Panc1 (cell line): ENCODE results near the gene ABI3BP. TPM values are rescaled to one million over a fixed set of nuclear protein-coding genes. Genes with fewer than 3 reads are reported as not detected.

Source experiments
- ATAC-seq: fragments of 200-7000 bp; cut with Tn5 transposase; 2 replicates; pipeline ENCODE4 v1.9.1; 2020; ENCODE audit warnings: mild to moderate bottlenecking, moderate library complexity
- BruUV-seq: library from RNA; stranded (reverse); fragments of 400-500 nt; replicated peaks from 2 replicates; lab custom pipeline; 2021; lab: Mats Ljungman, UMichigan
- CTCF ChIA-PET: fragments of 300-600 bp; sonication (Branson Sonifier 250); formaldehyde crosslinking; loops from one replicate; lab custom pipeline; 2022; ENCODE audit warnings: antibody characterized with exemption; lab: Charles Lee
- POLR2A ChIA-PET: fragments of 300-600 bp; sonication (Branson Sonifier 250); formaldehyde crosslinking; loops from one replicate; lab custom pipeline; 2022; ENCODE audit warnings: antibody characterized with exemption; lab: Charles Lee
- DNase-seq: peaks from one replicate; pipeline ENCODE4 v3.0.0-alpha.2; 2010; ENCODE audit warnings: low read depth, low spot score
- H3K27ac ChIP-seq: 2 replicates; pipeline ENCODE4 v1.5.1; 2011; ENCODE audit warnings: mild to moderate bottlenecking, low read length, inconsistent platforms
- H3K27me3 ChIP-seq: fragments of 200-500 bp; sonication (Bioruptor generic); 2 replicates; pipeline ENCODE4 v1.6.0; 2014; ENCODE audit warnings: low read length, inconsistent platforms; ENCODE audit not compliant: control insufficient read depth, insufficient read depth
- H3K36me3 ChIP-seq: fragments of 200-500 bp; sonication (Bioruptor generic); 2 replicates; pipeline ENCODE4 v1.5.1; 2014; ENCODE audit warnings: inconsistent platforms, mild to moderate bottlenecking, low read length, moderate library complexity; ENCODE audit not compliant: control insufficient read depth, insufficient read depth
- H3K4me1 ChIP-seq: 2 replicates; pipeline ENCODE4 v1.5.1; 2011; ENCODE audit warnings: inconsistent platforms, mild to moderate bottlenecking, low read length, moderate library complexity; ENCODE audit not compliant: control insufficient read depth, insufficient read depth
- H3K4me3 ChIP-seq, 2 experiments: 2 replicates each; pipeline ENCODE4 v1.5.1; 2011 to 2012; ENCODE audit warnings: low read depth in 2 of 2, low read length in 2 of 2, mild to moderate bottlenecking in 2 of 2, inconsistent platforms in 1 of 2, moderate library complexity in 1 of 2
- H3K9me3 ChIP-seq: fragments of 200-500 bp; sonication (Bioruptor generic); 2 replicates; pipeline ENCODE4 v1.5.1; 2014; ENCODE audit warnings: low read depth, mild to moderate bottlenecking, inconsistent platforms, low read length, moderate library complexity; ENCODE audit not compliant: control insufficient read depth, insufficient read depth
- CTCF ChIP-seq: fragments of 450-650 bp; IDR thresholded peaks from 2 replicates; pipeline ENCODE4 v1.5.1; 2017; ENCODE audit warnings: mild to moderate bottlenecking
- POLR2AphosphoS5 ChIP-seq: IDR thresholded peaks from 2 replicates; pipeline ENCODE4 v1.6.1; 2012; ENCODE audit warnings: mild to moderate bottlenecking, low read depth, low read length, moderate library complexity
- REST ChIP-seq, 2 experiments: IDR thresholded peaks; 2 replicates each; pipeline ENCODE4 v1.6.1; 2011 to 2012; ENCODE audit warnings: low read depth in 2 of 2, control low read depth in 1 of 2, low read length in 1 of 2, mild to moderate bottlenecking in 1 of 2, moderate library complexity in 1 of 2; ENCODE audit not compliant: insufficient read depth in 1 of 2
- SIN3A ChIP-seq: IDR thresholded peaks from 2 replicates; pipeline ENCODE4 v1.6.1; 2012; ENCODE audit warnings: low read depth, mild to moderate bottlenecking, low read length, moderate library complexity, borderline replicate concordance; ENCODE audit not compliant: insufficient read depth
- TCF7L2 ChIP-seq: IDR thresholded peaks from 2 replicates; pipeline ENCODE4 v1.6.1; 2011; ENCODE audit warnings: mild to moderate bottlenecking, low read depth, low read length, inconsistent platforms
- in situ Hi-C: cut with HindIII; loops from 2 replicates; pipeline ENCODE4 v1.10.0; 2016; ENCODE audit warnings: low sequenced_read_pairs, low pct_unique_long_range_greater_than_20kb
- intact Hi-C: fragments of 100-400 bp; cut with micrococcal nuclease; formaldehyde crosslinking; loops from one replicate; pipeline ENCODE4 v1.10.0; 2022; ENCODE audit not compliant: unreplicated experiment
- total RNA-seq: library from RNA; stranded (reverse); gene quantifications from one replicate; pipeline ENCODE4 v1.2.1, GENCODE V29; 2021; ENCODE audit not compliant: unreplicated experiment

Gene ABI3BP
- total RNA-seq, 1 experiment from 2014 or later, result 0.21 TPM

GRCh38 chr3:100877286-100877685 is 115.9 kb downstream of the ABI3BP start:
- Histone ChIP-seq H3K27ac (no peak overlapping the region), H3K4me1 (no peaks in the 10 kb centered on the region), H3K27me3 (no peaks in the 10 kb centered on the region), H3K36me3 (no peaks in the 10 kb centered on the region), H3K9me3 (no peaks in the 10 kb centered on the region), H3K4me3 (no peak overlapping the region)
- POLR2A ChIA-PET, result no interaction called here
- DNase-seq, result no peak
- in situ Hi-C loops, result no loop called here
- TF ChIP-seq SIN3A (no peak), TCF7L2 (no peak), CTCF (no peak), REST (IDR thresholded peaks at IDR 0.05; ENCODE audit: insufficient read depth in 1 of 2, low read depth in 2 of 2, low read length in 1 of 2) (no peak)
- BruUV-seq, result no TSS peak
- ATAC-seq, result no peak
- CTCF ChIA-PET, result no interaction called here
- intact Hi-C loops, result no loop called here

GRCh38 chr3:100875239-100875638 is 118.0 kb downstream of the ABI3BP start:
- BruUV-seq, result no TSS peak
- POLR2A ChIA-PET, result no interaction called here
- Histone ChIP-seq H3K27me3 (no peaks in the 10 kb centered on the region), H3K36me3 (no peaks in the 10 kb centered on the region), H3K4me1 (no peaks in the 10 kb centered on the region), H3K9me3 (no peaks in the 10 kb centered on the region), H3K27ac (no peak overlapping the region), H3K4me3 (no peak overlapping the region)
- ATAC-seq, result no peak
- intact Hi-C loops, result no loop called here
- CTCF ChIA-PET, result no interaction called here
- no peak for TF ChIP-seq SIN3A
- TF ChIP-seq REST (IDR thresholded peaks at IDR 0.05; ENCODE audit: insufficient read depth in 1 of 2, low read depth in 2 of 2, low read length in 1 of 2), result no peak
- no peak for TF ChIP-seq CTCF
- no peak for TF ChIP-seq TCF7L2
- no peak for TF ChIP-seq POLR2AphosphoS5
- in situ Hi-C loops, result no loop called here
- no peak for DNase-seq
